GM23248 (cell line): Measurements from ENCODE around the gene FARS2.

Experiments used
- EZH2 ChIP-seq: fragments of 200-600 bp; sonication (generic); IDR thresholded peaks from 2 replicates; pipeline ENCODE4 v1.6.1; 2018; ENCODE audit warnings: antibody characterized with exemption, mild to moderate bottlenecking; ENCODE audit not compliant: insufficient read depth, poor library complexity, severe bottlenecking
- EZH2phosphoT487 ChIP-seq: fragments of 200-600 bp; sonication (generic); IDR thresholded peaks from 2 replicates; pipeline ENCODE4 v1.6.1; 2018; ENCODE audit warnings: antibody characterized with exemption, moderate library complexity, mild to moderate bottlenecking, low read depth; ENCODE audit not compliant: insufficient read depth

DNA sequence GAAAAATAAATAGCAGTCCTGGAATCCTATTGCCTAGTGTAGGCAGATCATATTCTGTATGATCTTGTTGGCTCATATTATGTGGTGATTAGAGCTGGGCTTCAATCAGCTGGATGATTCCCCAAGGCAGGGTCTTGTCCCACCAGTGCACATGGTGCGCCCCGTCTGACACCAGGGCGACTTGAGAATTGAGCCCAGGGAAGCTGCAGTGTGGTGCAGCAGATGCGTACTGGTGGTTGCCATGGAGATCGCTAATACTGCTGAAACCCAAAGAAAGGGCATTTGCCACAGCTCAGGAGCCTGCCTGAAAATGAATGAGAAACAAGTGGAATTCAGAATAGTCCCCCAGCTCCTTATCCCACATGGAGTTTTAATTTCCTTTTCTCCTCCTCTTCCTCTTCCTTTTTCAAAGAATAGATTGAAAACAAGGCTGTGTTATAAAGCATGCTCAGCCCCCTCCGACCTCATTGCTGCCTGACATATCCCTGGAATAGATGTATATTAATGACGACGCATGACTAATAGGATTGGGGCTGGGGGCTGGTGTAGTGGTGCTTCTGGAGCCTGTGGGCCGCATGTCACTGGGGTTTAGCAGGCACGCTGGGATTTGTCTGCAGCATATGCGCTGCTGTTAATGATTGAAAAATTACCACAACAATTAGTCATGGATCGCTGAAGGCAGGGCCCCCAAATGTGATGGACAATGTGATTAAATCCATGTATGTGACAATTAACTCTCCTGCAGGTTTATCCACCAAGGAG lies 210.5 kb downstream of the FARS2 start:
- TF ChIP-seq EZH2 (no peak), EZH2phosphoT487 (no peak)
